Ovary (tissue), 3 donors: ENCODE measurements around the gene CEMIP.

ENCODE experiments used
- CTCF ChIP-seq, 3 donors: fragments of 450-650 bp in 2 of 3; fragments of 200-600 bp in 1 of 3; IDR thresholded peaks; one replicate each; pipeline versions ENCODE4 v1.5.1 to v1.8.0; 2016 to 2022; ENCODE audit warnings: antibody characterized with exemption in 3 of 3, mild to moderate bottlenecking in 1 of 3
- EP300 ChIP-seq: sonication (generic); formaldehyde crosslinking; IDR thresholded peaks from one replicate; pipeline ENCODE4 v1.6.1; 2017; ENCODE audit warnings: antibody characterized with exemption
- POLR2A ChIP-seq: fragments of 450-650 bp; IDR thresholded peaks from one replicate; pipeline ENCODE4 v1.6.1; 2017; ENCODE audit warnings: antibody characterized with exemption, mild to moderate bottlenecking, moderate library complexity
- donor health status: DM: no; HTN: no; CAD: no.

- TF ChIP-seq EP300: no peak
- no peak for TF ChIP-seq CTCF (IDR thresholded peaks at IDR 0.05)
- TF ChIP-seq POLR2A: no peak
These were observed 59.5 kb downstream of the CEMIP start for GRCh38 chr15:80838666-80839065.
